ENCODE data around the gene EVA1B. TPM values are rescaled to one million over a fixed set of nuclear protein-coding genes. Genes with fewer than 3 reads are reported as not detected.
A peak's percentile ranks its signal among the peaks of the same experiment; 100 is the strongest.

Gene EVA1B
- total RNA-seq, 1 experiment from 2014 or later = 5.5 TPM

DNA sequence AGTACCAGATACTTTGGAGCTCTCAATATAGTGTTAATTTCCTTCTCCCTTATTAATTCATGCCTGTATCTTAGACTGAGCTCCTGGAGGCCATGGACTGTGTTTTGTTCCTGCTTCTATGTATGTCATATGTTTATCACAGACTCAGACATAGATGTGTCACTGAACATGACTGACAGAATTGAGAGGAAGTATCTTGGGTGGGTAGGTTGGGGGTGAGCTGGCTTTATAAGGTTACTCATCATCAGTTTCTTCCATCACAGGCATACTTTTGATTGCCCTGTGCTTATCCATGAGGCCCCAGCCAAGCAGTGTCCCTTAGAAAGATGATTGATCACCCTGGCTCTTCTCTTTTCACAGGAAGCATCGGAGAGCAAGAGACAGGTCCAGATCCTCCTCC is 22.9 kb downstream of the EVA1B start:
- H2BK120ac ChIP-seq (ENCODE audit: low read depth, low read length, poor library complexity, severe bottlenecking) = no peak overlapping the region
- no peak overlapping the region for H3K56ac ChIP-seq (ENCODE audit: insufficient read length, low read depth, low read length)
- Mint-ChIP-seq H3K27me3 (ENCODE audit: low read depth) (no peaks in the 10 kb centered on the region), H3K9me3 (no peaks in the 10 kb centered on the region), H3K4me1 (peaks cover 5 to 8% of the 10 kb centered on the region in 2 experiments), H3K36me3 (ENCODE audit: insufficient read depth in 1 of 3, low read depth in 3 of 3) (peaks cover 39 to 89% (median 78%) of the 10 kb centered on the region in 3 experiments; a peak in 6 of 7 replicates), H3K27ac (peak overlapping the region in 1 of 3 experiments; percentile 32; a peak in 1 of 7 replicates), H3K4me3 (no peak overlapping the region)
- H4K5ac ChIP-seq (ENCODE audit: insufficient read length, low read depth, low read length) = no peak overlapping the region
- no peak overlapping the region for H4K8ac ChIP-seq (replicated peaks; ENCODE audit: insufficient read length, low read depth, low read length)
- H3K27ac ChIP-seq (ENCODE audit: insufficient read length, low read depth, low read length) = no peak overlapping the region
- H2BK15ac ChIP-seq (ENCODE audit: low read depth, low read length) = no peak overlapping the region
- H2BK5ac ChIP-seq (ENCODE audit: insufficient read length, low read length) = no peak overlapping the region
- H3K9me3 ChIP-seq (ENCODE audit: control insufficient read depth, low read depth, low read length) = no peaks in the 10 kb centered on the region
- H4K20me1 ChIP-seq (ENCODE audit: control insufficient read depth, insufficient read depth, insufficient read length) = no peaks in the 10 kb centered on the region
- no peak overlapping the region for H3K14ac ChIP-seq (ENCODE audit: insufficient read depth, low read length)
- no peaks in the 10 kb centered on the region for H3K4me1 ChIP-seq (ENCODE audit: insufficient read depth, low read length)
- no peak overlapping the region for H3K9ac ChIP-seq (ENCODE audit: extremely low read depth, insufficient read length, low read length)
- H2BK20ac ChIP-seq (ENCODE audit: low read depth, low read length, poor library complexity, severe bottlenecking) = no peak overlapping the region
- TF ChIP-seq, protein P1, sequence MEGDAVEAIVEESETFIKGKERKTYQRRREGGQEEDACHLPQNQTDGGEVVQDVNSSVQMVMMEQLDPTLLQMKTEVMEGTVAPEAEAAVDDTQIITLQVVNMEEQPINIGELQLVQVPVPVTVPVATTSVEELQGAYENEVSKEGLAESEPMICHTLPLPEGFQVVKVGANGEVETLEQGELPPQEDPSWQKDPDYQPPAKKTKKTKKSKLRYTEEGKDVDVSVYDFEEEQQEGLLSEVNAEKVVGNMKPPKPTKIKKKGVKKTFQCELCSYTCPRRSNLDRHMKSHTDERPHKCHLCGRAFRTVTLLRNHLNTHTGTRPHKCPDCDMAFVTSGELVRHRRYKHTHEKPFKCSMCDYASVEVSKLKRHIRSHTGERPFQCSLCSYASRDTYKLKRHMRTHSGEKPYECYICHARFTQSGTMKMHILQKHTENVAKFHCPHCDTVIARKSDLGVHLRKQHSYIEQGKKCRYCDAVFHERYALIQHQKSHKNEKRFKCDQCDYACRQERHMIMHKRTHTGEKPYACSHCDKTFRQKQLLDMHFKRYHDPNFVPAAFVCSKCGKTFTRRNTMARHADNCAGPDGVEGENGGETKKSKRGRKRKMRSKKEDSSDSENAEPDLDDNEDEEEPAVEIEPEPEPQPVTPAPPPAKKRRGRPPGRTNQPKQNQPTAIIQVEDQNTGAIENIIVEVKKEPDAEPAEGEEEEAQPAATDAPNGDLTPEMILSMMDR (conservative IDR thresholded peaks at IDR 0.05) = no peak
- H4K91ac ChIP-seq (ENCODE audit: insufficient read length, low read depth, low read length) = no peak overlapping the region
- H2AK5ac ChIP-seq (ENCODE audit: insufficient read length, low read length) = no peak overlapping the region
- no peaks in the 10 kb centered on the region for H3K79me1 ChIP-seq (ENCODE audit: insufficient read depth, low read depth, low read length, poor library complexity, severe bottlenecking)
- no peak overlapping the region for H3K4ac ChIP-seq (ENCODE audit: low read depth, low read length)
- H3K4me2 ChIP-seq (ENCODE audit: insufficient read depth, insufficient read length, low read length) = no peak overlapping the region
- no peak overlapping the region for H2AFZ ChIP-seq (ENCODE audit: low read length)
- no peak for DNase-seq
- no peaks in the 10 kb centered on the region for H3K79me2 ChIP-seq (ENCODE audit: insufficient read depth, low read length)
- H2BK12ac ChIP-seq (ENCODE audit: insufficient read length, low read depth, low read length) = no peak overlapping the region
- no CpG with 5 or more reads among the region's 1 CpG for WGBS (ENCODE audit: extremely low coverage, insufficient read length, low lambda C conversion rate)
- no peaks in the 10 kb centered on the region for H3K23me2 ChIP-seq (ENCODE audit: insufficient read length, low read depth, low read length, poor library complexity, severe bottlenecking)
- no peak overlapping the region for H3K23ac ChIP-seq (ENCODE audit: insufficient read length, low read depth, low read length)
- H3K27me3 ChIP-seq (ENCODE audit: insufficient read depth, low read length) = no peaks in the 10 kb centered on the region
- no peak overlapping the region for H3T11ph ChIP-seq (ENCODE audit: low read length)
- no peak overlapping the region for H3K18ac ChIP-seq (ENCODE audit: insufficient read length, low read depth, low read length)

All from H9 (cell line).